ENCODE results near the gene CCNDBP1. TPM values are rescaled to one million over a fixed set of nuclear protein-coding genes. Genes with fewer than 3 reads are reported as not detected.

Gene CCNDBP1
- total and polyA plus RNA-seq, 2 experiments from 2014 or later: 23.9 to 33.5 TPM

DNA sequence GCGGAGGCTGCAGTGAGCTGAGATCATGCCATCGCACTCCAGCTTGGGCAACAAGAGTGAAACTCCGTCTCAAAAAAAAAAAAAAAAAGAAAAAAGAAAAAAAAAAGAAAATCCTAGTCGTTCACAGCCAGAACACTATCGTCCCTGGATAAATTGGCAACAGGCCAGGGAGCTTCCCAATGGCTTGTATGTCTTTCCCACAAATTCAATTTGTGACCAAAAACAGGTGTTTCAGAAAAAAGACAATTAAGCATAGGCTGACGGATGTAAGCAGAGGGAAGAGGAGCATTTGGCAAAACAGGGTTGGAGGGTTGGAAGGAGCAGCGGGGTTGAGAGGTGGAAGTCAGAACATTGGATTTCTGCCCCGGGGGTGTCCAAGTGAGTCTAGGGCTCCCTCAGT is 27.1 kb downstream of the CCNDBP1 start:
- TF ChIP-seq, protein P1, sequence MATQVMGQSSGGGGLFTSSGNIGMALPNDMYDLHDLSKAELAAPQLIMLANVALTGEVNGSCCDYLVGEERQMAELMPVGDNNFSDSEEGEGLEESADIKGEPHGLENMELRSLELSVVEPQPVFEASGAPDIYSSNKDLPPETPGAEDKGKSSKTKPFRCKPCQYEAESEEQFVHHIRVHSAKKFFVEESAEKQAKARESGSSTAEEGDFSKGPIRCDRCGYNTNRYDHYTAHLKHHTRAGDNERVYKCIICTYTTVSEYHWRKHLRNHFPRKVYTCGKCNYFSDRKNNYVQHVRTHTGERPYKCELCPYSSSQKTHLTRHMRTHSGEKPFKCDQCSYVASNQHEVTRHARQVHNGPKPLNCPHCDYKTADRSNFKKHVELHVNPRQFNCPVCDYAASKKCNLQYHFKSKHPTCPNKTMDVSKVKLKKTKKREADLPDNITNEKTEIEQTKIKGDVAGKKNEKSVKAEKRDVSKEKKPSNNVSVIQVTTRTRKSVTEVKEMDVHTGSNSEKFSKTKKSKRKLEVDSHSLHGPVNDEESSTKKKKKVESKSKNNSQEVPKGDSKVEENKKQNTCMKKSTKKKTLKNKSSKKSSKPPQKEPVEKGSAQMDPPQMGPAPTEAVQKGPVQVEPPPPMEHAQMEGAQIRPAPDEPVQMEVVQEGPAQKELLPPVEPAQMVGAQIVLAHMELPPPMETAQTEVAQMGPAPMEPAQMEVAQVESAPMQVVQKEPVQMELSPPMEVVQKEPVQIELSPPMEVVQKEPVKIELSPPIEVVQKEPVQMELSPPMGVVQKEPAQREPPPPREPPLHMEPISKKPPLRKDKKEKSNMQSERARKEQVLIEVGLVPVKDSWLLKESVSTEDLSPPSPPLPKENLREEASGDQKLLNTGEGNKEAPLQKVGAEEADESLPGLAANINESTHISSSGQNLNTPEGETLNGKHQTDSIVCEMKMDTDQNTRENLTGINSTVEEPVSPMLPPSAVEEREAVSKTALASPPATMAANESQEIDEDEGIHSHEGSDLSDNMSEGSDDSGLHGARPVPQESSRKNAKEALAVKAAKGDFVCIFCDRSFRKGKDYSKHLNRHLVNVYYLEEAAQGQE (IDR thresholded peaks at IDR 0.05; ENCODE audit: unreplicated experiment): no peak
- no peak for TF ChIP-seq EZH2 (IDR thresholded peaks at IDR 0.05; ENCODE audit: low read depth, unreplicated experiment)
- TF ChIP-seq STAT1 (IDR thresholded peaks at IDR 0.05; ENCODE audit: unreplicated experiment): no peak
- TF ChIP-seq ZNF114 (CRISPR knock-in tag; IDR thresholded peaks at IDR 0.05): no peak
- TF ChIP-seq JUNB (IDR thresholded peaks at IDR 0.05; ENCODE audit: unreplicated experiment): no peak
- no peak for TF ChIP-seq POLR2AphosphoS5 (IDR thresholded peaks at IDR 0.05; ENCODE audit: low read depth)
- TF ChIP-seq, protein P2, sequence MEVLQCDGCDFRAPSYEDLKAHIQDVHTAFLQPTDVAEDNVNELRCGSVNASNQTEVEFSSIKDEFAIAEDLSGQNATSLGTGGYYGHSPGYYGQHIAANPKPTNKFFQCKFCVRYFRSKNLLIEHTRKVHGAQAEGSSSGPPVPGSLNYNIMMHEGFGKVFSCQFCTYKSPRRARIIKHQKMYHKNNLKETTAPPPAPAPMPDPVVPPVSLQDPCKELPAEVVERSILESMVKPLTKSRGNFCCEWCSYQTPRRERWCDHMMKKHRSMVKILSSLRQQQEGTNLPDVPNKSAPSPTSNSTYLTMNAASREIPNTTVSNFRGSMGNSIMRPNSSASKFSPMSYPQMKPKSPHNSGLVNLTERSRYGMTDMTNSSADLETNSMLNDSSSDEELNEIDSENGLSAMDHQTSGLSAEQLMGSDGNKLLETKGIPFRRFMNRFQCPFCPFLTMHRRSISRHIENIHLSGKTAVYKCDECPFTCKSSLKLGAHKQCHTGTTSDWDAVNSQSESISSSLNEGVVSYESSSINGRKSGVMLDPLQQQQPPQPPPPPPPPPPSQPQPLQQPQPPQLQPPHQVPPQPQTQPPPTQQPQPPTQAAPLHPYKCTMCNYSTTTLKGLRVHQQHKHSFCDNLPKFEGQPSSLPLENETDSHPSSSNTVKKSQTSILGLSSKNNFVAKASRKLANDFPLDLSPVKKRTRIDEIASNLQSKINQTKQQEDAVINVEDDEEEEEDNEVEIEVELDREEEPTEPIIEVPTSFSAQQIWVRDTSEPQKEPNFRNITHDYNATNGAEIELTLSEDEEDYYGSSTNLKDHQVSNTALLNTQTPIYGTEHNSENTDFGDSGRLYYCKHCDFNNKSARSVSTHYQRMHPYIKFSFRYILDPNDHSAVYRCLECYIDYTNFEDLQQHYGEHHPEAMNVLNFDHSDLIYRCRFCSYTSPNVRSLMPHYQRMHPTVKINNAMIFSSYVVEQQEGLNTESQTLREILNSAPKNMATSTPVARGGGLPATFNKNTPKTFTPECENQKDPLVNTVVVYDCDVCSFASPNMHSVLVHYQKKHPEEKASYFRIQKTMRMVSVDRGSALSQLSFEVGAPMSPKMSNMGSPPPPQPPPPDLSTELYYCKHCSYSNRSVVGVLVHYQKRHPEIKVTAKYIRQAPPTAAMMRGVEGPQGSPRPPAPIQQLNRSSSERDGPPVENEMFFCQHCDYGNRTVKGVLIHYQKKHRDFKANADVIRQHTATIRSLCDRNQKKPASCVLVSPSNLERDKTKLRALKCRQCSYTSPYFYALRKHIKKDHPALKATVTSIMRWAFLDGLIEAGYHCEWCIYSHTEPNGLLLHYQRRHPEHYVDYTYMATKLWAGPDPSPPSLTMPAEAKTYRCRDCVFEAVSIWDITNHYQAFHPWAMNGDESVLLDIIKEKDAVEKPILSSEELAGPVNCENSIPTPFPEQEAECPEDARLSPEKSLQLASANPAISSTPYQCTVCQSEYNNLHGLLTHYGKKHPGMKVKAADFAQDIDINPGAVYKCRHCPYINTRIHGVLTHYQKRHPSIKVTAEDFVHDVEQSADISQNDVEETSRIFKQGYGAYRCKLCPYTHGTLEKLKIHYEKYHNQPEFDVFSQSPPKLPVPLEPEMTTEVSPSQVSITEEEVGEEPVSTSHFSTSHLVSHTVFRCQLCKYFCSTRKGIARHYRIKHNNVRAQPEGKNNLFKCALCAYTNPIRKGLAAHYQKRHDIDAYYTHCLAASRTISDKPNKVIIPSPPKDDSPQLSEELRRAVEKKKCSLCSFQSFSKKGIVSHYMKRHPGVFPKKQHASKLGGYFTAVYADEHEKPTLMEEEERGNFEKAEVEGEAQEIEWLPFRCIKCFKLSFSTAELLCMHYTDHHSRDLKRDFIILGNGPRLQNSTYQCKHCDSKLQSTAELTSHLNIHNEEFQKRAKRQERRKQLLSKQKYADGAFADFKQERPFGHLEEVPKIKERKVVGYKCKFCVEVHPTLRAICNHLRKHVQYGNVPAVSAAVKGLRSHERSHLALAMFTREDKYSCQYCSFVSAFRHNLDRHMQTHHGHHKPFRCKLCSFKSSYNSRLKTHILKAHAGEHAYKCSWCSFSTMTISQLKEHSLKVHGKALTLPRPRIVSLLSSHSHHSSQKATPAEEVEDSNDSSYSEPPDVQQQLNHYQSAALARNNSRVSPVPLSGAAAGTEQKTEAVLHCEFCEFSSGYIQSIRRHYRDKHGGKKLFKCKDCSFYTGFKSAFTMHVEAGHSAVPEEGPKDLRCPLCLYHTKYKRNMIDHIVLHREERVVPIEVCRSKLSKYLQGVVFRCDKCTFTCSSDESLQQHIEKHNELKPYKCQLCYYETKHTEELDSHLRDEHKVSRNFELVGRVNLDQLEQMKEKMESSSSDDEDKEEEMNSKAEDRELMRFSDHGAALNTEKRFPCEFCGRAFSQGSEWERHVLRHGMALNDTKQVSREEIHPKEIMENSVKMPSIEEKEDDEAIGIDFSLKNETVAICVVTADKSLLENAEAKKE (CRISPR knock-in tag; IDR thresholded peaks at IDR 0.05): no peak
- no peak for TF ChIP-seq ZNF331 (CRISPR knock-in tag; IDR thresholded peaks at IDR 0.05; ENCODE audit: low read depth)
- no peak for TF ChIP-seq EZH2phosphoT487 (IDR thresholded peaks at IDR 0.05; ENCODE audit: unreplicated experiment)
- TF ChIP-seq, protein P3, sequence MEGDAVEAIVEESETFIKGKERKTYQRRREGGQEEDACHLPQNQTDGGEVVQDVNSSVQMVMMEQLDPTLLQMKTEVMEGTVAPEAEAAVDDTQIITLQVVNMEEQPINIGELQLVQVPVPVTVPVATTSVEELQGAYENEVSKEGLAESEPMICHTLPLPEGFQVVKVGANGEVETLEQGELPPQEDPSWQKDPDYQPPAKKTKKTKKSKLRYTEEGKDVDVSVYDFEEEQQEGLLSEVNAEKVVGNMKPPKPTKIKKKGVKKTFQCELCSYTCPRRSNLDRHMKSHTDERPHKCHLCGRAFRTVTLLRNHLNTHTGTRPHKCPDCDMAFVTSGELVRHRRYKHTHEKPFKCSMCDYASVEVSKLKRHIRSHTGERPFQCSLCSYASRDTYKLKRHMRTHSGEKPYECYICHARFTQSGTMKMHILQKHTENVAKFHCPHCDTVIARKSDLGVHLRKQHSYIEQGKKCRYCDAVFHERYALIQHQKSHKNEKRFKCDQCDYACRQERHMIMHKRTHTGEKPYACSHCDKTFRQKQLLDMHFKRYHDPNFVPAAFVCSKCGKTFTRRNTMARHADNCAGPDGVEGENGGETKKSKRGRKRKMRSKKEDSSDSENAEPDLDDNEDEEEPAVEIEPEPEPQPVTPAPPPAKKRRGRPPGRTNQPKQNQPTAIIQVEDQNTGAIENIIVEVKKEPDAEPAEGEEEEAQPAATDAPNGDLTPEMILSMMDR (conservative IDR thresholded peaks at IDR 0.05; ENCODE audit: low read depth in 2 of 2): no peak
- no peak for TF ChIP-seq NANOG (IDR thresholded peaks at IDR 0.05; ENCODE audit: borderline replicate concordance)
- TF ChIP-seq, protein P4, sequence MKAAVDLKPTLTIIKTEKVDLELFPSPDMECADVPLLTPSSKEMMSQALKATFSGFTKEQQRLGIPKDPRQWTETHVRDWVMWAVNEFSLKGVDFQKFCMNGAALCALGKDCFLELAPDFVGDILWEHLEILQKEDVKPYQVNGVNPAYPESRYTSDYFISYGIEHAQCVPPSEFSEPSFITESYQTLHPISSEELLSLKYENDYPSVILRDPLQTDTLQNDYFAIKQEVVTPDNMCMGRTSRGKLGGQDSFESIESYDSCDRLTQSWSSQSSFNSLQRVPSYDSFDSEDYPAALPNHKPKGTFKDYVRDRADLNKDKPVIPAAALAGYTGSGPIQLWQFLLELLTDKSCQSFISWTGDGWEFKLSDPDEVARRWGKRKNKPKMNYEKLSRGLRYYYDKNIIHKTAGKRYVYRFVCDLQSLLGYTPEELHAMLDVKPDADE (IDR thresholded peaks at IDR 0.05): no peak
- no peak for TF ChIP-seq CREB1 (CRISPR knock-in tag; IDR thresholded peaks at IDR 0.05; ENCODE audit: low read depth)
- Histone ChIP-seq H3K79me2 (replicated peaks; ENCODE audit: insufficient read depth) (no peaks in the 10 kb centered on the region), H3K4me1 (ENCODE audit: insufficient read depth) (no peaks in the 10 kb centered on the region), H3F3A (replicated peaks; ENCODE audit: low read depth) (no peaks in the 10 kb centered on the region), H3K27ac (ENCODE audit: low read depth) (no peak overlapping the region), H3K27me3 (ENCODE audit: insufficient read depth) (no peaks in the 10 kb centered on the region), H3K36me3 (ENCODE audit: insufficient read depth) (no peaks in the 10 kb centered on the region), H3K4me2 (no peak overlapping the region), H3K9me2 (ENCODE audit: insufficient read depth) (no peaks in the 10 kb centered on the region), H2AFZ (no peak overlapping the region), H3K4me3 (no peak overlapping the region), H4K20me1 (replicated peaks; ENCODE audit: insufficient read depth) (no peaks in the 10 kb centered on the region)
- no peak overlapping the region for H3K4me3 Mint-ChIP-seq
- H3K9me3 Mint-ChIP-seq: no peaks in the 10 kb centered on the region
- no peaks in the 10 kb centered on the region for H3K36me3 Mint-ChIP-seq (ENCODE audit: low read depth)
- ATAC-seq (no peak), DNase-seq (ENCODE audit: low spot score) (no peak)
- no peak overlapping the region for H3K27ac Mint-ChIP-seq
- peaks cover 12% of the 10 kb centered on the region; the same call in 2 of the 3 replicates for H3K4me1 Mint-ChIP-seq
- peaks cover 12% of the 10 kb centered on the region for H3K27me3 Mint-ChIP-seq (ENCODE audit: insufficient read depth, low read depth, poor library complexity)
